Endothelial cell of coronary artery (primary cell): Measurements from ENCODE around the gene IL20. TPM values are rescaled to one million over a fixed set of nuclear protein-coding genes. Genes with fewer than 3 reads are reported as not detected.

Source experiments
- total RNA-seq: library from RNA; depleted of rRNA; stranded (reverse); fragments of >200 nt; gene quantifications from 2 replicates; pipeline ENCODE4 v1.2.3, GENCODE V29; 2014

Gene IL20
- not detected in 2 replicates for total RNA-seq

GRCh38 chr1:206864939-206865671, at the start of gene IL20:
Gene IL20, plus strand, starts transcription at chr1:206865623. Its CDS starts 230 bp downstream, at chr1:206865853.

GRCh38 chr1:206897175-206897574, 31.8 kb downstream of the IL20 start, which contains the start of gene IL24:
Gene IL24, plus strand, starts transcription at chr1:206897443. Its CDS starts 390 bp downstream, at chr1:206897833.

Other genes with a start within 250 kb of the IL20 start
- 12.6 and 13.6 TPM in 2 replicates for gene DYRK3, start 230.1 kb upstream of the IL20 start, total RNA-seq
- gene MAPKAPK2, start 180.7 kb upstream of the IL20 start, total RNA-seq, result 28.9 and 34.9 TPM in 2 replicates
- not detected in 2 replicates for gene IL19, start 94.8 kb upstream of the IL20 start, total RNA-seq
- not detected in 2 replicates for gene IL10, start 93.1 kb upstream of the IL20 start, total RNA-seq
- gene IL24, start 31.8 kb downstream of the IL20 start, total RNA-seq, result not detected in 2 replicates
- not detected in 2 replicates for gene FCMR, start 56.3 kb downstream of the IL20 start, total RNA-seq
- gene PIGR, start 80.8 kb downstream of the IL20 start, total RNA-seq, result not detected in 2 replicates
- gene FCAMR, start 104.8 kb downstream of the IL20 start, total RNA-seq, result not detected in 2 replicates
- gene C1orf116, start 167.1 kb downstream of the IL20 start, total RNA-seq, result not detected in 2 replicates
- gene YOD1, start 185.6 kb downstream of the IL20 start, total RNA-seq, result 5.8 and 6.7 TPM in 2 replicates
- 1.1 and 1.2 TPM in 2 replicates for gene PFKFB2, start 187.7 kb downstream of the IL20 start, total RNA-seq
- gene C4BPB, start 223.2 kb downstream of the IL20 start, total RNA-seq, result 0.18 and 0.28 TPM in 2 replicates
- not detected in 2 replicates for gene C4BPA, start 238.6 kb downstream of the IL20 start, total RNA-seq